NCI-H2107 treated with DMSO at 0.1 percent for 48 hours (cell line): ENCODE results near the gene CDKL4.
"Not testable (repeated sequence)": the region's sequence is repeated elsewhere in the genome, so short reads cannot be mapped to it uniquely, and the experiment has no call there.

Source experiments
- DNase-seq: peaks from one replicate; lab custom pipeline; 2025; ENCODE audit not compliant: unreplicated experiment; lab: John Stamatoyannopoulos, UW

Gene CDKL4

GRCh38 chr2:39243469-39244123 is at the start of gene CDKL4:
Gene CDKL4 (minus strand): TSS chr2:39243970.
- DNase-seq = no peak

GRCh38 chr2:39290433-39290832 is 46.7 kb upstream of the CDKL4 start:
- no peak for DNase-seq

- DNase-seq = no peak
Observed at GRCh38 chr2:39289609-39290008, 45.8 kb upstream of the CDKL4 start.

- no peak for DNase-seq
Observed at GRCh38 chr2:39283561-39283960, 39.8 kb upstream of the CDKL4 start.

GRCh38 chr2:39281391-39281790 is 37.6 kb upstream of the CDKL4 start:
- DNase-seq = no peak

- no peak for DNase-seq
Observed at GRCh38 chr2:39275016-39275415, 31.2 kb upstream of the CDKL4 start.

GRCh38 chr2:39269941-39270340 is 26.2 kb upstream of the CDKL4 start:
- DNase-seq = no peak

- DNase-seq = no peak
Observed at GRCh38 chr2:39266916-39267434, 23.2 kb upstream of the CDKL4 start.

- no peak for DNase-seq
Observed at GRCh38 chr2:39266139-39266805, 22.5 kb upstream of the CDKL4 start.

- DNase-seq = no peak
Observed at GRCh38 chr2:39265315-39265714, 21.5 kb upstream of the CDKL4 start.

GRCh38 chr2:39264733-39265132 is 21.0 kb upstream of the CDKL4 start:
- DNase-seq = no peak

- DNase-seq = no peak
Observed at GRCh38 chr2:39260087-39260486, 16.3 kb upstream of the CDKL4 start.

- DNase-seq = no peak
Observed at GRCh38 chr2:39256040-39256439, 12.3 kb upstream of the CDKL4 start.

- no peak for DNase-seq
Observed at GRCh38 chr2:39252888-39253518, 9.2 kb upstream of the CDKL4 start.

GRCh38 chr2:39247512-39248043 is 3.8 kb upstream of the CDKL4 start:
- DNase-seq = peak; percentile 68

GRCh38 chr2:39246382-39246980 is 2.7 kb upstream of the CDKL4 start:
- no peak for DNase-seq

GRCh38 chr2:39244963-39245625 is 1.3 kb upstream of the CDKL4 start:
- not testable (repeated sequence) for DNase-seq

GRCh38 chr2:39244241-39244862 is 582 bp upstream of the CDKL4 start:
- DNase-seq = not testable (repeated sequence)

GRCh38 chr2:39241588-39241987 is 2.2 kb downstream of the CDKL4 start:
- DNase-seq = no peak

GRCh38 chr2:39240758-39241157 is 3.0 kb downstream of the CDKL4 start:
- DNase-seq = no peak
